ENCODE measurements around the gene SCML2. TPM values are rescaled to one million over a fixed set of nuclear protein-coding genes. Genes with fewer than 3 reads are reported as not detected.
"Not testable (repeated sequence)": the region's sequence is repeated elsewhere in the genome, so short reads cannot be mapped to it uniquely, and the experiment has no call there.

Gene SCML2
- total RNA-seq, 1 donor from 2014 or later, result 7.6 TPM

DNA sequence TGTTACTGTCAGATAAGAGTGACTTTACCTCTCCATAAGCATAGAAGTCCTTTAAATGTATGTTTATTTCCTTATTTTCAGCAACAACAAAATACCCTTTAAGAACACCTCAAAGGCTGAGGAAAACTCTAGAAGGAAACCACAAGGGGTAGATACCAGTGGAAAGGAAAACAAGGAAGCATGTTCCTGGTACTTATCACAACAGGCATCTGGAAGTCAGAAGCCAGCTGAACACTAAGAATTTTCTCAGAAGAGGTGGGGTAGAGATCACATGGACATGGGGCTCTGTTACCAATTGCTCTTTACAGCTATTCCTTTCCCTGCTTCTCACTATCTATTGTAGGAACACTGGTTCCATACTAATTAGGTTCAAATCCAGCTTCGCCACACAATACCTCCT is 82.3 kb downstream of the SCML2 start:
- H3K4me1 Mint-ChIP-seq (ENCODE audit: low read depth), result no peaks in the 10 kb centered on the region
- H3K36me3 Mint-ChIP-seq (ENCODE audit: insufficient read depth), result no peaks in the 10 kb centered on the region
- TF ChIP-seq, protein P1, sequence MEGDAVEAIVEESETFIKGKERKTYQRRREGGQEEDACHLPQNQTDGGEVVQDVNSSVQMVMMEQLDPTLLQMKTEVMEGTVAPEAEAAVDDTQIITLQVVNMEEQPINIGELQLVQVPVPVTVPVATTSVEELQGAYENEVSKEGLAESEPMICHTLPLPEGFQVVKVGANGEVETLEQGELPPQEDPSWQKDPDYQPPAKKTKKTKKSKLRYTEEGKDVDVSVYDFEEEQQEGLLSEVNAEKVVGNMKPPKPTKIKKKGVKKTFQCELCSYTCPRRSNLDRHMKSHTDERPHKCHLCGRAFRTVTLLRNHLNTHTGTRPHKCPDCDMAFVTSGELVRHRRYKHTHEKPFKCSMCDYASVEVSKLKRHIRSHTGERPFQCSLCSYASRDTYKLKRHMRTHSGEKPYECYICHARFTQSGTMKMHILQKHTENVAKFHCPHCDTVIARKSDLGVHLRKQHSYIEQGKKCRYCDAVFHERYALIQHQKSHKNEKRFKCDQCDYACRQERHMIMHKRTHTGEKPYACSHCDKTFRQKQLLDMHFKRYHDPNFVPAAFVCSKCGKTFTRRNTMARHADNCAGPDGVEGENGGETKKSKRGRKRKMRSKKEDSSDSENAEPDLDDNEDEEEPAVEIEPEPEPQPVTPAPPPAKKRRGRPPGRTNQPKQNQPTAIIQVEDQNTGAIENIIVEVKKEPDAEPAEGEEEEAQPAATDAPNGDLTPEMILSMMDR (IDR thresholded peaks at IDR 0.05; ENCODE audit: unreplicated experiment), result no peak
- no peaks in the 10 kb centered on the region for H3K27me3 Mint-ChIP-seq
- H3K27ac Mint-ChIP-seq, result no peak overlapping the region
- no peak for DNase-seq (ENCODE audit: low spot score, unreplicated experiment)
- H3K9me3 Mint-ChIP-seq (ENCODE audit: low read depth), result peaks cover 30% of the 10 kb centered on the region
- H3K4me3 Mint-ChIP-seq (ENCODE audit: low read depth), result no peak overlapping the region

- H3K9me3 Mint-ChIP-seq (ENCODE audit: low read depth), result peaks cover 34% of the 10 kb centered on the region
- H3K27ac Mint-ChIP-seq, result no peak overlapping the region
- TF ChIP-seq, protein P1 (IDR thresholded peaks at IDR 0.05; ENCODE audit: unreplicated experiment), result no peak
- H3K4me1 Mint-ChIP-seq (ENCODE audit: low read depth), result no peaks in the 10 kb centered on the region
- DNase-seq (ENCODE audit: low spot score, unreplicated experiment), result no peak
- H3K36me3 Mint-ChIP-seq (ENCODE audit: insufficient read depth), result no peaks in the 10 kb centered on the region
- H3K4me3 Mint-ChIP-seq (ENCODE audit: low read depth), result no peak overlapping the region
- no peaks in the 10 kb centered on the region for H3K27me3 Mint-ChIP-seq
Observed at GRCh38 chrX:18271725-18272124, 82.8 kb downstream of the SCML2 start.

DNA sequence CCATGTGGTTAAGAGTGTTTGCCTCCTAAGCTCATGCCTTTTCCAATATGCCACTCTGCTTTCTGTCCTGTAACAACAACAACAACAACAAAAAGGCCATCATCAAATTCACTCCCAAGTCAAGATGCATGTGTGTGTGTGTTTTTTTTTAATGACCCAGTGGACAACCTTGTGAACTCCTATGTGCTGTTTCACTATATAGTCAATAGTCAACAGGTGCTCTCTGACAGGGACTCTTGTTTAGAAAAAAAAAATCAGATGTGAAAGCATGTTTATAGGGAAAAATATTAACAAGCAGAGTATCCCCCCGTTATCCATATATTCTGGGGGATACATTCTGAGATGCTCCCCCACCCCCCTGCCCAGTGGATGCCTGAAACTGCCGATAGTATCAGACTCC is 83.2 kb downstream of the SCML2 start:
- no peak for DNase-seq (ENCODE audit: low spot score, unreplicated experiment)
- Mint-ChIP-seq H3K27ac (no peak overlapping the region), H3K4me3 (ENCODE audit: low read depth) (no peak overlapping the region), H3K27me3 (no peaks in the 10 kb centered on the region), H3K4me1 (ENCODE audit: low read depth) (no peaks in the 10 kb centered on the region), H3K9me3 (ENCODE audit: low read depth) (peaks cover 31% of the 10 kb centered on the region), H3K36me3 (ENCODE audit: insufficient read depth) (no peaks in the 10 kb centered on the region)
- TF ChIP-seq, protein P1 (IDR thresholded peaks at IDR 0.05; ENCODE audit: unreplicated experiment), result no peak

- H3K36me3 Mint-ChIP-seq (ENCODE audit: insufficient read depth), result peaks cover 13% of the 10 kb centered on the region
- DNase-seq (ENCODE audit: low spot score, unreplicated experiment), result no peak
- no peak overlapping the region for H3K4me3 Mint-ChIP-seq (ENCODE audit: low read depth)
- peaks cover 2% of the 10 kb centered on the region for H3K4me1 Mint-ChIP-seq (ENCODE audit: low read depth)
- no peak overlapping the region for H3K27ac Mint-ChIP-seq
- TF ChIP-seq, protein P1 (IDR thresholded peaks at IDR 0.05; ENCODE audit: unreplicated experiment), result no peak
- no peaks in the 10 kb centered on the region for H3K27me3 Mint-ChIP-seq
- H3K9me3 Mint-ChIP-seq (ENCODE audit: low read depth), result peaks cover 23% of the 10 kb centered on the region
Observed at GRCh38 chrX:18255059-18255458, 99.4 kb downstream of the SCML2 start.

DNA sequence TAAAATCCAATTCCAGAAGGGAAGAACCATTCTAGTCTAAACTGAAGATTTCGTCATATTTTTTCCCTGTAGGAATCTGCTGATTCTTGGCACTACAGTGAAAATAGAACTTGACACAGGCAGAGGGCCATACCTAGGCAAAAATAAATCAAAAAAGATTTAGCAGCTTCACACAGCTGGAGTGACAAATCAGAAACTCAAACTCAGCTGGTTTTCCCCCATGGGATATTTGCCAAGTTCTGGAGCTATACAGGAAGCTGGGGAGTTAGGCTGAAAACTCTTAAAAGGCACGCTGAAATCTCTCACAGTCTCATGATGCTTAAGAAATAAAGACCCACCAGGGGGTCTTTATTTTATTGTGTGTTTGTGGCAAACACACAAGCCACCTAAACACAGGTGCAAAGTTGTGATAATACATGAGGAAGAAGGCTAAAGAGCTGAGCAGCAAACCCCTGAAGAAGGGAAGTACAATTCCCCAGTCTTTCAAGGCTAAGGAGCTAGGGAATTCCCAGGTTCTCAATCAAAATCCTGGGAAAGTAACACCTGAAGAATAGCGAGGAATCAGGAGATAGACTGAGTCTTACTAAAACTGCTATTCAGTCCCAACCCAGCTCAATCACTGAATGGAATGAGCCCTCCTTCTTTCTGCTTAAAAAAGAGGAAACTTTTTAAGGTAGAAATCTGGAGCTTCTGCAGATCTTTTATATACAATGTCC is 101.7 kb downstream of the SCML2 start:
- DNase-seq (ENCODE audit: low spot score, unreplicated experiment), result no peak
- H3K4me1 Mint-ChIP-seq (ENCODE audit: low read depth), result peaks cover 2% of the 10 kb centered on the region
- no peak overlapping the region for H3K4me3 Mint-ChIP-seq (ENCODE audit: low read depth)

GRCh38 chrX:18229646-18230045 is 124.8 kb downstream of the SCML2 start:
- not testable (repeated sequence) for H3K27me3 Mint-ChIP-seq; H3K4me3 Mint-ChIP-seq (ENCODE audit: low read depth); H3K27ac Mint-ChIP-seq; H3K36me3 Mint-ChIP-seq (ENCODE audit: insufficient read depth); DNase-seq (ENCODE audit: low spot score, unreplicated experiment); H3K4me1 Mint-ChIP-seq (ENCODE audit: low read depth)
- peaks cover 18% of the 10 kb centered on the region for H3K9me3 Mint-ChIP-seq (ENCODE audit: low read depth)

More for the DNA sequence above, 101.7 kb downstream of the SCML2 start:
- Mint-ChIP-seq H3K27ac (no peak overlapping the region), H3K27me3 (no peaks in the 10 kb centered on the region), H3K36me3 (ENCODE audit: insufficient read depth) (peaks cover 13% of the 10 kb centered on the region), H3K9me3 (ENCODE audit: low read depth) (peaks cover 23% of the 10 kb centered on the region)
- TF ChIP-seq, protein P1 (IDR thresholded peaks at IDR 0.05; ENCODE audit: unreplicated experiment), result no peak
